ENCODE data around the gene NDUFAF4.
"Not testable (repeated sequence)": the region's sequence is repeated elsewhere in the genome, so short reads cannot be mapped to it uniquely, and the experiment has no call there.

The NDUFAF4 gene

DNA sequence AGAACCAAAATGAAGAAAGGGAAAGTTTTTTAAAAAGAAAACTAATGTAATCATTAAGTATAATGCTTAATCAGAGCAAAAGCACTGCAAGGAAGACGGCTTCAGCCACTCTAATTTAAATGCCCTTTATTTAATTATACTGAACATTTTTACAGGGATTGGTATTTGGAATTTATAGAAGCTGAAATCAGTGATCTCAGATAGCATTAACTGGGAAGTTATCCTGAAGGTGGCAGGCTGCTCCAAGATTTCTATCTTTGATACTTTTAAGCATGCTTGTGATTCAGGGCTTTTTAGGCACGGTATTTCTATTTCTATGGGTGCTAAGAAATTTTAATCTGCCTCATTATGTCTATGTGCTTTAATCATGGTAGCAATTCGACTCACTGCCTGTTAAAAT lies 1.3 kb upstream of the NDUFAF4 start:
- no peak for DNase-seq (ENCODE audit: low read depth in 2 of 2)

GRCh38 chr6:96898241-96898851 lies 655 bp upstream of the NDUFAF4 start:
- DNase-seq (ENCODE audit: low read depth in 2 of 2) = no peak

DNA sequence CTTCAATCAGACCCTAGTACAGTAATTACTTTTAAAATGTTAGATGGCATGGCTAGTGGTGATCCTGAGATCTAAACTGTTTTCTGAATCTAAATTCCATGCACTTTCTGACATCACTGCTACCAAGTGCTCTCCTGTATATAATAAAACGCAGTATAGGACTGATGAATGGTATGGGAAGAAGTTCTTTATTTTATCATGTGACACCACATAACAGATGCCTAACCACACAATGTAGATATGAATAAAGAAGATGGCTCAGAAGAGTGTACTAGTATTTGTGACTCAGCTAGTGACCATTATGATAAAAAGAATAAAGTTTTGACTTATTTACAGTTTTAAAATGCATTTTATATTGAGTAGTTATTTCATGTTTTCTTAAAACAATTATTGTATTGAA lies 8.5 kb downstream of the NDUFAF4 start:
- DNase-seq (ENCODE audit: low read depth in 2 of 2) = no peak

GRCh38 chr6:96888745-96889144 lies 8.9 kb downstream of the NDUFAF4 start:
- DNase-seq (ENCODE audit: low read depth in 2 of 2) = no peak

GRCh38 chr6:96886519-96886918 lies 11.2 kb downstream of the NDUFAF4 start:
- DNase-seq (ENCODE audit: low read depth in 2 of 2) = no peak

DNA sequence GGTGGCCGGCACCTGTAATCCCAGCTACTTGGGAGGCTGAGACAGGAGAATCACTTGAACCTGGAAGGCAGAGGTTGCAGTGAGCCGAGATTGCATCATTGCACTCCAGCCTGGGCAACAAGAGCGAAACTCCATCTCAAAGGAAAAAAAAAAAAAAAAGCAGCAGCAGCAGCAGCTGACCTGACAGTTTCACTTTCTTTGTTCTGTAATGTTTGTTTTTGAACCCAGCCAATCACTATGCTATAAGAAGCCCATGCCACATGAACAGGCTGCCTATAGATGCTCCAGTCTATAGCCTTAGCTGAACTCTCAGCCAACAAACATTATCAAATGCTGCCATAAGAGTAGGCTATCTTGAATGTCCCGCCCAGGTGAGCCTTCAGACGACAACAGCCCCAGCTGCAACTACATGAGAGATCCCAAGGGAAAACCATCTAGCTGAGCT lies 12.5 kb downstream of the NDUFAF4 start:
- not testable (repeated sequence) for DNase-seq (ENCODE audit: low read depth in 2 of 2)

- no peak for DNase-seq (ENCODE audit: low read depth in 2 of 2)
Observed at GRCh38 chr6:96878143-96878542, 19.5 kb downstream of the NDUFAF4 start.

GRCh38 chr6:96876886-96877545 lies 20.7 kb downstream of the NDUFAF4 start:
- DNase-seq (ENCODE audit: low read depth in 2 of 2) = no peak

- no peak for DNase-seq (ENCODE audit: low read depth in 2 of 2)
Observed at GRCh38 chr6:96872976-96873375, 24.7 kb downstream of the NDUFAF4 start.

DNA sequence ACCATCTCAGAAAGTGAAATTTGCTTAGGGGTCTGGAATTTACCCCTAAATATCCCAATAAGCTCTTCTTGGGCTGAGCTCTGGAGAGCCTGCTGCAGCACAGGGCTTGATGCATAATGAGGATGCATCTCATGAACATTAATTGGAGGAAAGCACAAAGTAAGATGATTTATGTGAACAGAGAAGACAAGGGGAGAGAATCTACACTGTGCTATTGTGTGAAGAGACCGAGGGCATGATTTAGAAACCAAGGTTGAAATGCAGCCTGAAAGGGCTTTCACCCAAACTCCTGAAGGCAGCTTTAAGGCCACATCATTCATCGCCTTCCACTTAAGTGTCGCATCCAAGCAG lies 32.7 kb downstream of the NDUFAF4 start:
- no peak for DNase-seq (ENCODE audit: low read depth in 2 of 2)

DNA sequence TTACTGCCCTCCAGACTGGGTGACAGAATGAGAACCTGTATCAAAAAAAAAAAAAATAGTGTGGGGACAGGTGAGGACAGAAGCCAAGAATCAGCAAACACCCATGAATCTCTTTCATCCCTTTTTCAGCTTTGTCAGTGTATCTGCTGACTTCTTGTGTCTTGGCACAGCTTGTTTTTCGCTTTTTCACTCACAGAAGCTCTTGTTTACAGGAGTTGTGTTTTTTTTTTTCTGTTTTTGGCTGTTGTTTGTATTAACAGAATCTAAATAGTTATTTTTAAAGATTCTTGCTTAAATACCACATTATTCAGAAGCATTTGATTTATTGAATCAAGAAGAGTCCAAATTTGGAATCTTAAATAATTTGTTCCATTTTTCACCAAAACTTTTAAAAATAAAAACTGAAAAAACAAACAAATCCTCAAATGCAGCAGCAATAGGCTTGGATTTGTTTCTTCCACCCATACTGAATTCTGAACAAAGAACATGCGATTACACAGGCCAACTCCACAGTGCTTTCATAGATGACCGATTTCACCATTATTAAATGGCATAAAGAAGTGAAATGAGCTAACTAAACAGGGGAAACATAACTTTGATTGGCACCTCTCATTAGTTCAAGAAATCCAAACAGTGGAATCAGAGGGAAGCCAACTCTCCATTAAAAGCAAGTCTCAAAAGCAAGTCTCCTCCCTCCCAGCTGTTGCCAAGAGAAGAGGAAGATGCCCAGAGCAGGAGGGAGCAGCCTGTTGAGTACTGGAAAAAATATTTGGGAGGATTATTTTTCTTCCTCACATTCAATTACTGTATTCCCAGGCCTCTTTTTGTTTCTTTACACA lies 33.3 kb downstream of the NDUFAF4 start:
- DNase-seq (ENCODE audit: low read depth in 2 of 2) = no peak

GRCh38 chr6:96862560-96862959 lies 35.1 kb downstream of the NDUFAF4 start:
- no peak for DNase-seq (ENCODE audit: low read depth in 2 of 2)

DNA sequence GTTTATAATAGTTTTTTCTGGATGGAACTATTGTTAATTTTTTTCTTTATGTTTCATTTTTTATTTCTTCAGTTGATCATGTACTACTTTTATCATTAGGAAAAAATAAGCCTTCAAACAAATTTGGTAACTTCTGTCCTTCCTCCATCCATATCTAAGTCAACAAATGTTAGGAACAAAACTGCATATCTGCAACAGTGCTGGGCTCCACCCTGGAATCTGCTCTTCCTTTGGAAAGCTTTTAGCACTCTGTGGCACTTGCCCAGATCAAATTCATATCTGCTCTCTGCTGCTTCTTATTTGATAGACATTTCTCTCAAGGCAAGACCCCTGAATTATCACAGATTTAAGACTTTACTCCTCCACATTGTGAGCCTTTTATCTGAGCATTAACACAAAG lies 36.1 kb downstream of the NDUFAF4 start:
- no peak for DNase-seq (ENCODE audit: low read depth in 2 of 2)

- no peak for DNase-seq (ENCODE audit: low read depth in 2 of 2)
Observed at GRCh38 chr6:96856856-96857255, 40.8 kb downstream of the NDUFAF4 start.

DNA sequence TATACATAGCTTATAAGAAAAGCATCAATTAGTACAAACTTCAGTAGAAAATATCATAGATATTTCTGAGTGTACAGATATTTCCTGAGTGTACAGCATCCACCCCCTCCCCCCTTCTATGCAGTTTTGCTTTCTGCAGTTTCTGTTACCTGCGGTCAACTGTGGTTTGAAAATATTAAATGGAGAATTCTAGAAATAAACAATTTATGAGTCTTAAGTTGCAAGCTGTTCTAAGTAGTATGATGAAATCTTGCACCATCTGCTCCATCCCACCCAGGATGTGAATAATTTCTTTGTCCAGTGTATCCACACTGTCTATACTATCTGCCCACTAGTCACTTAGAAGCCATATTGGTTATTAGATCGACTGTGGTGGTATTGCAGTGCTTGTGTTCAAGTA lies 44.6 kb downstream of the NDUFAF4 start:
- no peak for DNase-seq (ENCODE audit: low read depth in 2 of 2)

GRCh38 chr6:96852605-96853004 lies 45.1 kb downstream of the NDUFAF4 start:
- DNase-seq (ENCODE audit: low read depth in 2 of 2) = no peak

DNA sequence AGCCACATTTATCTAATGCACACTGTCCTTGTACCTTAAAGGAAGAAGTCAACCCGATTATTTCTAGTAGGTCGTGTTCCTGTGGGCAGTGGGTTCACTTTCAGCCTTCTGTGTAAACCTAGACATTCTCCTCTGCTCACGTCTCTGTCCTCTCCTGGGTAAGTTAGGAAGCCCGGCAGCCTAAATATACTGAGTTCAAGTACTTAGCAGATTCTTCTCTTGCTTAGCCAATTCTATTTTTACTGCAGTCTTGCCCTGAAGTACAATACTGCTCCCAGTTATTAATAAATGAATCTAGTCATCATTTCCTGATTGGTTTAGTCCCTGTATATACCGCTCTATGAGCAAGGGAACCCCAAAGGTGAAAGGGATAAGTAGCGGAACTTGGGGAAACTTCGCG lies 45.8 kb downstream of the NDUFAF4 start:
- DNase-seq (ENCODE audit: low read depth in 2 of 2) = no peak

GRCh38 chr6:96849615-96850014 lies 48.1 kb downstream of the NDUFAF4 start:
- no peak for DNase-seq (ENCODE audit: low read depth in 2 of 2)

GRCh38 chr6:96844530-96844929 lies 53.2 kb downstream of the NDUFAF4 start:
- no peak for DNase-seq (ENCODE audit: low read depth in 2 of 2)

GRCh38 chr6:96841345-96841744 lies 56.3 kb downstream of the NDUFAF4 start:
- no peak for DNase-seq (ENCODE audit: low read depth in 2 of 2)
